ENCODE data around the gene HERC6. TPM values are rescaled to one million over a fixed set of nuclear protein-coding genes. Genes with fewer than 3 reads are reported as not detected.
"Not testable (repeated sequence)": the region's sequence is repeated elsewhere in the genome, so short reads cannot be mapped to it uniquely, and the experiment has no call there.

HERC6 gene
- total RNA-seq, 2 donors from 2014 or later = 2.3 to 8.8 TPM

DNA sequence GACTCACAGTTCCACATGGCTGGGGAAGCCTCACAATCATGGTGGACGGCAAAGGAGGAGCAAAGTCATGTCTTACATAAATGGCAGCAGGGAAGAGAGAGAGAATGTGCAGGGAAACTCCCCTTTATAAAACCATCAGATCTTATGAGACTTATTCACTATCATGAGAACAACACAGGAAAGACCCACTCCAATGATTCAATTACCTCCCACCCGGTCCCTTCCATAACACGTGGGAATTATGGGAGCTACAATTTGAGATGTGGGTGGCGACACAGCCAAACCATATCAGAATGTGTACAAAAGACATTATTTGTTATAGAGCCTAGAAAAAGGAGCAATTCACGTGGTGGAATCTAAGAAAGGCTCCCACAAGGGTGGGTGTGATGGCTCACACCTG, 10.8 kb upstream of the HERC6 start:
- Histone ChIP-seq H3K27ac (no peak overlapping the region), H3K9me3 (no peaks in the 10 kb centered on the region), H3K36me3 (replicated peaks in 1 of 2; ENCODE audit: insufficient read depth in 1 of 2, low read depth in 2 of 2) (no peaks in the 10 kb centered on the region), H3K4me3 (no peak overlapping the region), H3K27me3 (no peaks in the 10 kb centered on the region), H3K4me1 (no peaks in the 10 kb centered on the region)
- no peak for DNase-seq
- TF ChIP-seq, protein P1, sequence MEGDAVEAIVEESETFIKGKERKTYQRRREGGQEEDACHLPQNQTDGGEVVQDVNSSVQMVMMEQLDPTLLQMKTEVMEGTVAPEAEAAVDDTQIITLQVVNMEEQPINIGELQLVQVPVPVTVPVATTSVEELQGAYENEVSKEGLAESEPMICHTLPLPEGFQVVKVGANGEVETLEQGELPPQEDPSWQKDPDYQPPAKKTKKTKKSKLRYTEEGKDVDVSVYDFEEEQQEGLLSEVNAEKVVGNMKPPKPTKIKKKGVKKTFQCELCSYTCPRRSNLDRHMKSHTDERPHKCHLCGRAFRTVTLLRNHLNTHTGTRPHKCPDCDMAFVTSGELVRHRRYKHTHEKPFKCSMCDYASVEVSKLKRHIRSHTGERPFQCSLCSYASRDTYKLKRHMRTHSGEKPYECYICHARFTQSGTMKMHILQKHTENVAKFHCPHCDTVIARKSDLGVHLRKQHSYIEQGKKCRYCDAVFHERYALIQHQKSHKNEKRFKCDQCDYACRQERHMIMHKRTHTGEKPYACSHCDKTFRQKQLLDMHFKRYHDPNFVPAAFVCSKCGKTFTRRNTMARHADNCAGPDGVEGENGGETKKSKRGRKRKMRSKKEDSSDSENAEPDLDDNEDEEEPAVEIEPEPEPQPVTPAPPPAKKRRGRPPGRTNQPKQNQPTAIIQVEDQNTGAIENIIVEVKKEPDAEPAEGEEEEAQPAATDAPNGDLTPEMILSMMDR (IDR thresholded peaks at IDR 0.05) = no peak
- no peak for TF ChIP-seq POLR2A (IDR thresholded peaks at IDR 0.05)
- ATAC-seq = no peak
- WGBS, 2 donors = 83 to 89% methylated on average over 5 of the region's 5 CpGs
- intact Hi-C loops (cut with DNase I) = no loop called here

DNA sequence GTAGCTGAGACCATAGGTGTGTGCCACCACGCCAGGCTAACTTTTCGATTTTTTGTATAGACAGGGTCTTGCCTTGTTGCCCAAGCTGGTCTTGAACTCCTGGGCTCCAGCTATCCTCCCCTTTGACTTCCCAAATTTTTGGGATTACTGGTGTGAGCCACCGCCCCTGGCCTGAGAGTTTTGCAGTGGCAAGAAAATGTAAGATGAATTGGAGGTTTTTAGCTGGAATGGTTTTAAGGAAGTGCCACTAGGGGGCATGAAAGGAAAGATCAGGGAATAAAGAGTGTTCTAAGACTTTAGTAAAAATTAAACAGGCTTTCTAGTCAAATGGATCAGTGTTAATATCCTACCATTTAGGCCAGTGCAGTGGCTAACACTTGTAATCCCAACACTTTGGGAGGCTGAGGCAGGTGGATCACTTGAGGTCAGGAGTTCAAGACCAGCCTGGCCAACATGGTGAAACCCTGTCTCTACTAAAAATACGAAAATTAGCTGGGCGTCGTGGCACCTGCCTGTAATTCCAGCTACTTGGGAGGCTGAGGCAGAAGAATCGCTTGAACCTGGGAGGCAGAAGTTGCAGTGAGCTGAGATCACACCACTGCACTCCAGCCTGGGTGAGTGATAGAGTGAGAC, 9.4 kb upstream of the HERC6 start:
- ATAC-seq = peak; percentile 68
- H3K4me1 ChIP-seq; H3K27me3 ChIP-seq; H3K9me3 ChIP-seq; H3K27ac ChIP-seq; H3K4me3 ChIP-seq; H3K36me3 ChIP-seq (replicated peaks in 1 of 2; ENCODE audit: insufficient read depth in 1 of 2, low read depth in 2 of 2); intact Hi-C loops (cut with DNase I): not testable (repeated sequence)
- TF ChIP-seq, protein P1 (IDR thresholded peaks at IDR 0.05) = peak; percentile 40 to 67 (median 59)
- 84% methylated on average over 7 of the region's 7 CpGs for WGBS, 2 donors
- DNase-seq = peak in 1 of 4 donors; percentile 31

DNA sequence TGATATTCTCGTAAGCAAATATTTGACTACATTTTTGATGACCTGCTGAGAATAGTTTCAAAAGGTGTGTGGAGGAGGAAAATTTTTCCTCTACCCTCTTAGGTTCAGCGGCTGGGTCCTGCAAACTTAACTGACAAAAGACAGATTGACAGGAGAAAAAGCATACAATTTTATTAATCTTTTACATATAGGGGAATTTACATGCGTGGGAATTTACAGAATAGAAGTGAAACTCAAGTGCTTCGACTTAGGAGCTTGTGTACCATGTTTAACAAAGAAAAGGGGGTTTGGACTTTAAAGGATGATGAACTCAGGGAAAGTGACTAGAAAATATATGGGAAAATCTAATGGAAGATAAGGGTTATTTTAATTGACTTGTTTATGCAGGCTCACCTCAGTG, 2.5 kb downstream of the HERC6 start:
- no peak overlapping the region for H3K27ac ChIP-seq

DNA sequence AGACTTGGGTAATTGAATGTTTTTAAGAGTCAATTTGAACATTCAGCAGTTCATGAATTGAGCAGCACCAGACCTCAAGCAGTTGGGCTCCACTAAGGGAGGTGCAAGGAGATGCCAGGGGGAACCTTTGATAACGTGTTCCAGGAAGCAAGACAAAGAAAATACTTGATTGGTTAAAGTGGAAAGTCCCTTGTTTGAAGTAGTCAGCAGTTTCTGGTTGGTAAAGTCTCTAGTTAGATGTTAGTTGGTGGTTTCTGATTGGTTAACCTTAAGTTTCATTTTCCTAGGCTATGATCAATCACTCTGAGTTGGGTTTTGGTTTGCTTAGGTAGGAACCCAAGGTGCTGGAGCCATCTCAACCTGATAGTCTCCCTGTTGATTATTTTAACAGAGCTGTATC, 4.0 kb downstream of the HERC6 start:
- Histone ChIP-seq H3K27me3 (no peaks in the 10 kb centered on the region), H3K4me1 (no peaks in the 10 kb centered on the region), H3K36me3 (replicated peaks in 1 of 2; ENCODE audit: insufficient read depth in 1 of 2, low read depth in 2 of 2) (no peaks in the 10 kb centered on the region), H3K9me3 (no peaks in the 10 kb centered on the region), H3K27ac (peak overlapping the region in 2 of 4 donors; percentile 10 to 31), H3K4me3 (no peak overlapping the region)
- DNase-seq (peak in 1 of 4 donors; percentile 20), ATAC-seq (peak; percentile 37)
- WGBS, 2 donors = 0 to 5% methylated on average over 1 of the region's 1 CpG
- intact Hi-C loops (cut with DNase I) = no loop called here
- TF ChIP-seq, protein P1 (IDR thresholded peaks at IDR 0.05) = no peak
- TF ChIP-seq POLR2A (IDR thresholded peaks at IDR 0.05) = no peak

More for the DNA sequence above, 2.5 kb downstream of the HERC6 start:
- no peak for TF ChIP-seq POLR2A (IDR thresholded peaks at IDR 0.05)
- TF ChIP-seq, protein P1 (IDR thresholded peaks at IDR 0.05) = no peak
- H3K36me3 ChIP-seq (replicated peaks in 1 of 2; ENCODE audit: insufficient read depth in 1 of 2, low read depth in 2 of 2) = no peaks in the 10 kb centered on the region
- H3K9me3 ChIP-seq = no peaks in the 10 kb centered on the region
- no peak for ATAC-seq
- DNase-seq = no peak
- H3K27me3 ChIP-seq = no peaks in the 10 kb centered on the region
- H3K4me3 ChIP-seq = no peak overlapping the region
- H3K4me1 ChIP-seq = no peaks in the 10 kb centered on the region
- 74 to 79% methylated on average over 4 of the region's 4 CpGs for WGBS, 2 donors
- intact Hi-C loops (cut with DNase I) = no loop called here

DNA sequence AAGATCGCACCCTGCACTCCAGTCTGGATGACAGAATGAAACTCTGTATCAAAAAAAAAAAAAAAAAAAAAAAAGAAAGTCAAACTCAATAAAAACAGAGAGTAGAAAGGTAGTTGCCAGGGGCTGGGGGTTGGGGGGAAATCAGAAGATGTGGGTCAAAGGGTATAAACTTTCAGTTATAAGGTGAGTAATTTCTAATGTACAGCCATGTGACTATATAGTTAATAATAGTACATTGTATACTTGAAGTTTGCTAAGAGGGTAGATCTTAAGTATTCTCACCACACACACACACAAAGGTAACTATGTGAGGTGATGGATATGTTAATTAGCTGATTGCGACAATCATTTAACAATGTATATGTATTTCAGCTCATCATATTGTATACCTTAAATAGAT, 11.5 kb downstream of the HERC6 start:
- DNase-seq = no peak
- TF ChIP-seq POLR2A (IDR thresholded peaks at IDR 0.05) = no peak
- TF ChIP-seq, protein P1 (IDR thresholded peaks at IDR 0.05) = no peak
- H3K27ac ChIP-seq = no peak overlapping the region
- H3K4me1 ChIP-seq = no peaks in the 10 kb centered on the region
- 97 to 99% methylated on average over 2 of the region's 2 CpGs for WGBS, 2 donors
- no peak for ATAC-seq
- H3K36me3 ChIP-seq (replicated peaks in 1 of 2; ENCODE audit: insufficient read depth in 1 of 2, low read depth in 2 of 2) = peaks cover 0 to 3% of the 10 kb centered on the region in 2 donors
- intact Hi-C loops (cut with DNase I) = no loop called here
- H3K9me3 ChIP-seq = no peaks in the 10 kb centered on the region
- H3K4me3 ChIP-seq = no peak overlapping the region
- no peaks in the 10 kb centered on the region for H3K27me3 ChIP-seq

Data from body of pancreas (tissue), 4 donors.